Fibroblast of pulmonary artery (primary cell): ENCODE measurements around the gene CPAMD8.
"Not testable (repeated sequence)": the region's sequence is repeated elsewhere in the genome, so short reads cannot be mapped to it uniquely, and the experiment has no call there.

Experiments used
- DNase-seq: peaks from one replicate; pipeline ENCODE4 v3.0.0-alpha.2; 2010; ENCODE audit warnings: low read depth
- H3K4me3 ChIP-seq: replicated peaks from 2 replicates; pipeline ENCODE4 v1.5.1; 2011; ENCODE audit warnings: low read depth, mild to moderate bottlenecking, control low read depth, low read length, moderate library complexity
- TF ChIP-seq, protein P1 (sequence below): IDR thresholded peaks from 2 replicates; pipeline ENCODE4 v1.5.1; 2011; ENCODE audit warnings: mild to moderate bottlenecking, control low read depth, low read length, inconsistent platforms; ENCODE audit errors: missing control alignments

CPAMD8 gene

GRCh38 chr19:16875584-16876555, 150.7 kb downstream of the CPAMD8 start:
- DNase-seq = no peak
- TF ChIP-seq, protein P1, sequence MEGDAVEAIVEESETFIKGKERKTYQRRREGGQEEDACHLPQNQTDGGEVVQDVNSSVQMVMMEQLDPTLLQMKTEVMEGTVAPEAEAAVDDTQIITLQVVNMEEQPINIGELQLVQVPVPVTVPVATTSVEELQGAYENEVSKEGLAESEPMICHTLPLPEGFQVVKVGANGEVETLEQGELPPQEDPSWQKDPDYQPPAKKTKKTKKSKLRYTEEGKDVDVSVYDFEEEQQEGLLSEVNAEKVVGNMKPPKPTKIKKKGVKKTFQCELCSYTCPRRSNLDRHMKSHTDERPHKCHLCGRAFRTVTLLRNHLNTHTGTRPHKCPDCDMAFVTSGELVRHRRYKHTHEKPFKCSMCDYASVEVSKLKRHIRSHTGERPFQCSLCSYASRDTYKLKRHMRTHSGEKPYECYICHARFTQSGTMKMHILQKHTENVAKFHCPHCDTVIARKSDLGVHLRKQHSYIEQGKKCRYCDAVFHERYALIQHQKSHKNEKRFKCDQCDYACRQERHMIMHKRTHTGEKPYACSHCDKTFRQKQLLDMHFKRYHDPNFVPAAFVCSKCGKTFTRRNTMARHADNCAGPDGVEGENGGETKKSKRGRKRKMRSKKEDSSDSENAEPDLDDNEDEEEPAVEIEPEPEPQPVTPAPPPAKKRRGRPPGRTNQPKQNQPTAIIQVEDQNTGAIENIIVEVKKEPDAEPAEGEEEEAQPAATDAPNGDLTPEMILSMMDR = no peak
- H3K4me3 ChIP-seq = no peak overlapping the region

DNA sequence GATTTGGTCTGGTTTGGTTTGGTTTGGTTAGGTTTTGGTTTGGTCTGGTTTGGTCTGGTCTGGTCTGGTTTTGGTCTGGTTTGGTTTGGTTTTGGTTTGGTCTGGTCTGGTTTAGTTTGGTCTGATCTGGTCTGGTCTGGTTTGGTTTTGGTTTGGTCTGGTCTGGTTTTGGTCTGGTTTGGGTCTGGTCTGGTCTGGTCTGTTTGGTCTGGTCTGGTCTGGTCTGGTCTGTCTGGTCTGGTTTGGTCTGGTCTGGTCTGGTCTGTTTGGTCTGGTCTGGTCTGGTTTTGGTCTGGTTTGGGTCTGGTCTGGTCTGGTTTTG, 151.7 kb downstream of the CPAMD8 start:
- not testable (repeated sequence) for DNase-seq

DNA sequence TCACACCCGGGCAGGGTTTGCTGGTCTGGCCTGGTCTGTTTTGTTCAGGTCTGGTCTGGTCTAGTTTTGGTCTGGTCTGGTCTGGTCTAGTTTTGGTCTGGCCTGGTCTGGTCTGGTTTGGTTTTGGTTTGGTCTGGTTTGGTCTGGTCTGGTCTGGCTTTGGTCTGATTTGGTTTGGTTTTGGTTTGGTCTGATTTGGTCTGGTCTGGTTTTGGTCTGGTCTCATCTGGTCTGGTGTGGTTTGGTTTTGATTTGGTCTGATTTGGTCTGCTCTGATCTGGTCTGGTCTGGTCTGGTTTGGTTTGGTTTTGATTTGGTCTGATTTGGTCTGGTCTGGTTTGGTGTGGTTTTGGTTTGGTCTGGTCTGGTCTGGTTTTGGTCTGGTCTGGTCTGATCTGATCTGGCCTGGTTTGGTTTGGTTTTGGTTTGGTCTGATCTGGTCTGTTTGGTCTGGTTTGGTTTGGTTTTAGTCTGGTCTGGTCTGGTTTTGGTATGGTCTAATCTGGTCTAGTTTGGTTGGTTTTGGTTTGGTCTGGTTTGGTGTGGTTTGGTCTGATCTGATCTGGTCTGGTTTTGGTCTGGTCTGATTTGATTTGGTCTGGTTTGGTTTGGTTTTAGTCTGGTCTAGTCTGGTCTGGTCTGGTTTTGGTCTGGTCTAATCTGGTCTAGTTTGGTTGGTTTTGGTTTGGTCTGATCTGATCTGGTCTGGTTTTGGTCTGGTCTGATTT, 152.2 kb downstream of the CPAMD8 start:
- TF ChIP-seq, protein P1 = no peak
- no peak overlapping the region for H3K4me3 ChIP-seq
- no peak for DNase-seq

More for the DNA sequence above, 151.7 kb downstream of the CPAMD8 start:
- H3K4me3 ChIP-seq = not testable (repeated sequence)

DNA sequence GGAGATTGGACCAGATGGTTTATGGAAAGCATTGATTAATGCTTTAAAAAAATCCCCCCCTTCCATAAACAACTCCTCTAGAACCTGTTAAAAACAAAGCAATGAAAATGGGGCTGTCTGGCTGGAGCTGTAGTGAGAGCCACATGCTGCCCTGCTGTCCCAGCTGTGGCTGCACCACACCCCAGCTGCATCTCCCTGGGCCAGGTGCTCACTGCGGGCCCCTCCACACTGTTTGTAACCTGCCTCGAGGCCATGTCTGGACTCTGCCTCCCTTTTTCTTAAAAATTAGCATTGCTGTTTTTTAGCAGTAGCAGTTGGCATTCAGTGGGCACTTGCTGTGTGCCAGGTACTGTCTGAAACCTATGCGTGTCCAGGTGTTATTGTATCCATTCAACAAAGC, 153.0 kb downstream of the CPAMD8 start:
- no peak for DNase-seq
- TF ChIP-seq, protein P1 = no peak
- no peak overlapping the region for H3K4me3 ChIP-seq

DNA sequence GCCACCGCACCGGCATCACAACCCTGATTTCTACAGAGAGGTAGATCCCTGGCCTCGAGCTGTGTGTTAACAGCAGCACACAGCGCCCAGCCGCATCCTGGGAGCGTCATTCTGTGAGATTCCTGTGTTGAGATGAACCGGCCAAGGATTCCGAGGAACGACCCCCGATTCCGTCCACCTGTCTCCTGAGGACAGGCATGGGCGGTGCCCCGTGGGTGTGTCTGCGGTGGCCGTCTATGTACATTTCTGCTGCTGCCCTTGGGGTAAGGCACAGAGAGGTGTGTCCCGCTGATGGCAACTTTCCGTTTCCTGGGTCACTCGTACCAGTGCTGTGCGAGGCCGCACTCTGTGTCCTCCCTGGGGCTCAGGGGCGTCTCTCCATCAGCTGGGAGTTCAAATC, 153.9 kb downstream of the CPAMD8 start:
- no peak overlapping the region for H3K4me3 ChIP-seq
- no peak for DNase-seq
- TF ChIP-seq, protein P1 = no peak

DNA sequence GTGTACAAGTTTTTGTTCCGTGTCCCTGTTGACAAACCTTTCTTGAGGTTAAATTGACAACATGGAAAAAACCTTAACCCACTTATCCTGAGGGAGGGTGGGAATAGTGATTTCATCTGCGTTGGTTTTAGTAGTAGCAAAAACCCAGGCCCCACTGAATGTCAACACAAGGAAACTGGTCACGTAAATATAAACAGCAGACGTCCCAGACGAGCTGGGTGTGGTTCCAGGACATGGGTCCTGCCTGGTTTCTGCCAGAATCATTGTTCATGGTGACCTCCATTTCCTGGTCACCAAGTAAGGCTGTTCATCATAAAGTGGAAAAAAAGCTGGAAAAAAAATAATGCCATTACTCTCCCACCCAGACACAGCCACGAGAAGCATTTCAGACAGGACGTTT, 154.7 kb downstream of the CPAMD8 start:
- no peak overlapping the region for H3K4me3 ChIP-seq
- peak; percentile 27 for DNase-seq
- TF ChIP-seq, protein P1 = no peak

GRCh38 chr19:16869331-16869972, 157.2 kb downstream of the CPAMD8 start:
- H3K4me3 ChIP-seq = no peak overlapping the region
- TF ChIP-seq, protein P1 = no peak
- DNase-seq = no peak
